Neural cell (in vitro differentiated cells): ENCODE measurements around the gene PIP5K1B. TPM values are rescaled to one million over a fixed set of nuclear protein-coding genes. Genes with fewer than 3 reads are reported as not detected.

Source experiments
- H2AFZ ChIP-seq: fragments of 200-600, 300-800 bp; sonication (generic), shearing (Covaris generic); 2 replicates; pipeline ENCODE4 v1.6.0; 2014; ENCODE audit warnings: low read depth, mild to moderate bottlenecking, antibody characterized with exemption, low read length, moderate library complexity
- H3F3A ChIP-seq: fragments of 200-600 bp; shearing (Covaris generic); 2 replicates; pipeline ENCODE4 v1.6.1; 2016; ENCODE audit warnings: mild to moderate bottlenecking, moderate library complexity, mixed read lengths, antibody characterized with exemption, low read length; ENCODE audit not compliant: insufficient read depth, poor library complexity, severe bottlenecking
- H3K27ac ChIP-seq: fragments of 200-600, 300-800 bp; sonication (generic), shearing (Covaris generic); 2 replicates; pipeline ENCODE4 v1.5.1; 2014; ENCODE audit warnings: mild to moderate bottlenecking, low read length, moderate library complexity
- H3K27me3 ChIP-seq: fragments of 300-800, 200-600 bp; sonication (generic), shearing (Covaris generic); 2 replicates; pipeline ENCODE4 v1.6.0; 2014; ENCODE audit warnings: mild to moderate bottlenecking, low read depth, low read length, moderate library complexity; ENCODE audit not compliant: insufficient read depth
- H3K36me3 ChIP-seq: fragments of 300-800, 200-600 bp; sonication (generic), shearing (Covaris generic); 2 replicates; pipeline ENCODE4 v1.5.1; 2014; ENCODE audit warnings: mild to moderate bottlenecking, antibody characterized with exemption, low read length, moderate library complexity; ENCODE audit not compliant: insufficient read depth
- H3K4me2 ChIP-seq: fragments of 300-800, 200-600 bp; sonication (generic), shearing (Covaris generic); 2 replicates; pipeline ENCODE4 v1.6.0; 2014; ENCODE audit warnings: mild to moderate bottlenecking, low read length
- H3K4me3 ChIP-seq: fragments of 300-800, 200-600 bp; sonication (generic), shearing (Covaris generic); 2 replicates; pipeline ENCODE4 v1.5.1; 2014; ENCODE audit warnings: mild to moderate bottlenecking, low read length, moderate library complexity
- H3K79me2 ChIP-seq: fragments of 200-600 bp; shearing (Covaris generic); replicated peaks from 2 replicates; pipeline ENCODE4 v1.6.0; 2014; ENCODE audit warnings: mild to moderate bottlenecking, low read length, moderate library complexity; ENCODE audit not compliant: insufficient read depth
- H3K9ac ChIP-seq: fragments of 300-800, 200-600 bp; sonication (generic), shearing (Covaris generic); 2 replicates; pipeline ENCODE4 v1.6.1; 2016; ENCODE audit warnings: mild to moderate bottlenecking, low read length, mixed read lengths
- H3K9me2 ChIP-seq: fragments of 200-600 bp; shearing (Covaris generic); 2 replicates; pipeline ENCODE4 v1.6.1; 2016; ENCODE audit warnings: mild to moderate bottlenecking, low read length, mixed read lengths; ENCODE audit not compliant: insufficient read depth
- H3K9me3 ChIP-seq: fragments of 200-600, 300-800 bp; sonication (generic), shearing (Covaris generic); 2 replicates; pipeline ENCODE4 v1.6.1; 2016; ENCODE audit warnings: mild to moderate bottlenecking, mixed run types, low read length, moderate library complexity, mixed read lengths
- H4K20me1 ChIP-seq: fragments of 200-600 bp; shearing (Covaris generic); 2 replicates; pipeline ENCODE4 v1.6.1; 2016; ENCODE audit warnings: mild to moderate bottlenecking, mixed run types; ENCODE audit not compliant: insufficient read depth
- CTCF ChIP-seq: fragments of 450-650 bp; IDR thresholded peaks from 2 replicates; pipeline ENCODE4 v1.5.1; 2014; ENCODE audit warnings: antibody characterized with exemption, mild to moderate bottlenecking, moderate library complexity; ENCODE audit not compliant: poor library complexity, severe bottlenecking
- EP300 ChIP-seq: fragments of 450-650 bp; conservative IDR thresholded peaks from 2 replicates; pipeline ENCODE4 v1.6.1; 2014; ENCODE audit warnings: antibody characterized with exemption, mild to moderate bottlenecking, moderate library complexity; ENCODE audit not compliant: poor library complexity, severe bottlenecking
- EZH2 ChIP-seq: fragments of 200-600, 300-800 bp; shearing (Covaris generic), sonication (generic); IDR thresholded peaks from 2 replicates; pipeline ENCODE4 v1.6.1; 2014; ENCODE audit warnings: antibody characterized with exemption, low read length, borderline replicate concordance, mild to moderate bottlenecking; ENCODE audit not compliant: insufficient read depth, poor library complexity, severe bottlenecking
- MXI1 ChIP-seq: fragments of 450-650 bp; conservative IDR thresholded peaks from 2 replicates; pipeline ENCODE4 v1.6.1; 2014; ENCODE audit warnings: antibody characterized with exemption, mild to moderate bottlenecking; ENCODE audit not compliant: poor library complexity, severe bottlenecking
- POLR2AphosphoS5 ChIP-seq: IDR thresholded peaks from 2 replicates; pipeline ENCODE4 v1.6.1; 2012
- RAD21 ChIP-seq: fragments of 450-650 bp; conservative IDR thresholded peaks from 2 replicates; pipeline ENCODE4 v1.6.1; 2014; ENCODE audit warnings: antibody characterized with exemption, mild to moderate bottlenecking, moderate library complexity
- SMC3 ChIP-seq: fragments of 450-650 bp; conservative IDR thresholded peaks from 2 replicates; pipeline ENCODE4 v1.6.1; 2014; ENCODE audit warnings: antibody characterized with exemption, mild to moderate bottlenecking, moderate library complexity; ENCODE audit not compliant: poor library complexity
- TAF1 ChIP-seq: IDR thresholded peaks from 2 replicates; pipeline ENCODE4 v1.6.1; 2012; ENCODE audit warnings: low read depth
- polyA plus RNA-seq: library from polyadenylated mRNA; depleted of rRNA; stranded (reverse); fragments of >200 nt; gene quantifications from 2 replicates; pipeline ENCODE4 v1.2.3, GENCODE V29; 2014
- TF ChIP-seq, protein P1 (sequence below): IDR thresholded peaks from 2 replicates; pipeline ENCODE4 v1.6.1; 2012; ENCODE audit warnings: borderline replicate concordance

The PIP5K1B gene
- polyA plus RNA-seq, 1 donor from 2014 or later = 1.5 TPM

GRCh38 chr9:68897577-68898145 is 192.6 kb downstream of the PIP5K1B start:
- H3K36me3 ChIP-seq = no peaks in the 10 kb centered on the region
- no peak overlapping the region for H3K4me2 ChIP-seq
- H3K79me2 ChIP-seq = no peaks in the 10 kb centered on the region
- H3F3A ChIP-seq = no peaks in the 10 kb centered on the region
- no peaks in the 10 kb centered on the region for H3K9me3 ChIP-seq
- H3K9ac ChIP-seq = no peak overlapping the region
- H3K27ac ChIP-seq = no peak overlapping the region
- no peak overlapping the region for H2AFZ ChIP-seq
- no peaks in the 10 kb centered on the region for H3K27me3 ChIP-seq
- no peak for TF ChIP-seq SMC3
- no peak for TF ChIP-seq CTCF
- TF ChIP-seq RAD21 = no peak
- TF ChIP-seq, protein P1, sequence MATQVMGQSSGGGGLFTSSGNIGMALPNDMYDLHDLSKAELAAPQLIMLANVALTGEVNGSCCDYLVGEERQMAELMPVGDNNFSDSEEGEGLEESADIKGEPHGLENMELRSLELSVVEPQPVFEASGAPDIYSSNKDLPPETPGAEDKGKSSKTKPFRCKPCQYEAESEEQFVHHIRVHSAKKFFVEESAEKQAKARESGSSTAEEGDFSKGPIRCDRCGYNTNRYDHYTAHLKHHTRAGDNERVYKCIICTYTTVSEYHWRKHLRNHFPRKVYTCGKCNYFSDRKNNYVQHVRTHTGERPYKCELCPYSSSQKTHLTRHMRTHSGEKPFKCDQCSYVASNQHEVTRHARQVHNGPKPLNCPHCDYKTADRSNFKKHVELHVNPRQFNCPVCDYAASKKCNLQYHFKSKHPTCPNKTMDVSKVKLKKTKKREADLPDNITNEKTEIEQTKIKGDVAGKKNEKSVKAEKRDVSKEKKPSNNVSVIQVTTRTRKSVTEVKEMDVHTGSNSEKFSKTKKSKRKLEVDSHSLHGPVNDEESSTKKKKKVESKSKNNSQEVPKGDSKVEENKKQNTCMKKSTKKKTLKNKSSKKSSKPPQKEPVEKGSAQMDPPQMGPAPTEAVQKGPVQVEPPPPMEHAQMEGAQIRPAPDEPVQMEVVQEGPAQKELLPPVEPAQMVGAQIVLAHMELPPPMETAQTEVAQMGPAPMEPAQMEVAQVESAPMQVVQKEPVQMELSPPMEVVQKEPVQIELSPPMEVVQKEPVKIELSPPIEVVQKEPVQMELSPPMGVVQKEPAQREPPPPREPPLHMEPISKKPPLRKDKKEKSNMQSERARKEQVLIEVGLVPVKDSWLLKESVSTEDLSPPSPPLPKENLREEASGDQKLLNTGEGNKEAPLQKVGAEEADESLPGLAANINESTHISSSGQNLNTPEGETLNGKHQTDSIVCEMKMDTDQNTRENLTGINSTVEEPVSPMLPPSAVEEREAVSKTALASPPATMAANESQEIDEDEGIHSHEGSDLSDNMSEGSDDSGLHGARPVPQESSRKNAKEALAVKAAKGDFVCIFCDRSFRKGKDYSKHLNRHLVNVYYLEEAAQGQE = no peak
- no peak for TF ChIP-seq TAF1
- TF ChIP-seq POLR2AphosphoS5 = no peak
- TF ChIP-seq EP300 = no peak
- TF ChIP-seq MXI1 = no peak
- H4K20me1 ChIP-seq = no peaks in the 10 kb centered on the region
- H3K9me2 ChIP-seq = no peaks in the 10 kb centered on the region
- no peak overlapping the region for H3K4me3 ChIP-seq

GRCh38 chr9:68898781-68899439 is 193.9 kb downstream of the PIP5K1B start:
- H4K20me1 ChIP-seq = no peaks in the 10 kb centered on the region
- H3K4me3 ChIP-seq = no peak overlapping the region
- H3K79me2 ChIP-seq = no peaks in the 10 kb centered on the region
- no peak overlapping the region for H3K27ac ChIP-seq
- H3F3A ChIP-seq = no peaks in the 10 kb centered on the region
- H3K9me2 ChIP-seq = no peaks in the 10 kb centered on the region
- no peaks in the 10 kb centered on the region for H3K36me3 ChIP-seq
- H3K9me3 ChIP-seq = no peaks in the 10 kb centered on the region
- H3K4me2 ChIP-seq = no peak overlapping the region
- TF ChIP-seq POLR2AphosphoS5 = no peak
- TF ChIP-seq, protein P1 = no peak
- no peak for TF ChIP-seq RAD21
- no peak for TF ChIP-seq TAF1
- TF ChIP-seq CTCF = no peak
- TF ChIP-seq EP300 = no peak
- TF ChIP-seq EZH2 = no peak
- TF ChIP-seq MXI1 = no peak
- no peak for TF ChIP-seq SMC3
- no peak overlapping the region for H3K9ac ChIP-seq
- H2AFZ ChIP-seq = no peak overlapping the region
- H3K27me3 ChIP-seq = no peaks in the 10 kb centered on the region
